Lung microvascular endothelial cell (primary cell): ENCODE results near the gene CD22. TPM values are rescaled to one million over a fixed set of nuclear protein-coding genes. Genes with fewer than 3 reads are reported as not detected.

Source experiments
- DNase-seq, 2 donors: peaks; one replicate each; pipeline versions ENCODE4 v3.0.0 to v3.0.0-alpha.2; 2010; ENCODE audit warnings: low read depth in 2 of 2
- total RNA-seq: library from RNA; depleted of rRNA; stranded (reverse); fragments of >200 nt; gene quantifications from 2 replicates; pipeline ENCODE4 v1.2.1, GENCODE V29; 2014

CD22 gene
- total RNA-seq, 1 donor from 2014 or later: not detected

GRCh38 chr19:35313587-35313986 lies 15.4 kb upstream of the CD22 start:
- DNase-seq: no peak

GRCh38 chr19:35314031-35314430 lies 15.0 kb upstream of the CD22 start:
- no peak for DNase-seq

GRCh38 chr19:35314858-35315470 lies 14.0 kb upstream of the CD22 start:
- DNase-seq: no peak

- DNase-seq: no peak
Observed at GRCh38 chr19:35315883-35316282, 13.1 kb upstream of the CD22 start.

GRCh38 chr19:35316560-35316959 lies 12.4 kb upstream of the CD22 start:
- DNase-seq: no peak

- no peak for DNase-seq
Observed at GRCh38 chr19:35317464-35318043, 11.4 kb upstream of the CD22 start.

GRCh38 chr19:35318679-35319448 lies 10.1 kb upstream of the CD22 start:
- peak; percentile 80 to 98 for DNase-seq

- DNase-seq: no peak
Observed at GRCh38 chr19:35320065-35320713, 8.8 kb upstream of the CD22 start.

GRCh38 chr19:35321291-35321690 lies 7.7 kb upstream of the CD22 start:
- DNase-seq: no peak

GRCh38 chr19:35322014-35322413 lies 7.0 kb upstream of the CD22 start:
- no peak for DNase-seq

- DNase-seq: no peak
Observed at GRCh38 chr19:35327642-35328041, 1.3 kb upstream of the CD22 start.

GRCh38 chr19:35329323-35329722 lies 336 bp downstream of the CD22 start:
- DNase-seq: no peak

- no peak for DNase-seq
Observed at GRCh38 chr19:35330475-35330874, 1.5 kb downstream of the CD22 start.

GRCh38 chr19:35331551-35332214 lies 2.7 kb downstream of the CD22 start:
- no peak for DNase-seq

GRCh38 chr19:35332817-35333216 lies 3.8 kb downstream of the CD22 start:
- DNase-seq: peak in 1 of 2 donors; percentile 50

GRCh38 chr19:35334144-35334753 lies 5.3 kb downstream of the CD22 start:
- no peak for DNase-seq

- DNase-seq: no peak
Observed at GRCh38 chr19:35336166-35336955, 7.4 kb downstream of the CD22 start.

GRCh38 chr19:35337097-35337983 lies 8.4 kb downstream of the CD22 start:
- DNase-seq: no peak

GRCh38 chr19:35337984-35338296 lies 9.0 kb downstream of the CD22 start:
- no peak for DNase-seq

- DNase-seq: no peak
Observed at GRCh38 chr19:35340431-35340830, 11.4 kb downstream of the CD22 start.
